PC-3 (cell line): Measurements from ENCODE around the gene CACNA1B. TPM values are rescaled to one million over a fixed set of nuclear protein-coding genes. Genes with fewer than 3 reads are reported as not detected.

Experiments
- ATAC-seq: fragments of 200-7000 bp; cut with Tn5 transposase; 2 replicates; pipeline ENCODE4 v1.9.1; 2020; ENCODE audit warnings: mild to moderate bottlenecking, moderate library complexity
- BruUV-seq: library from RNA; stranded (reverse); fragments of 400-500 nt; replicated peaks from 2 replicates; lab custom pipeline; 2021; lab: Mats Ljungman, UMichigan
- CTCF ChIA-PET: fragments of 300-600 bp; sonication (Branson Sonifier 250); formaldehyde crosslinking; loops from one replicate; lab custom pipeline; 2022; ENCODE audit warnings: antibody characterized with exemption; lab: Charles Lee
- POLR2A ChIA-PET: fragments of 300-600 bp; sonication (Branson Sonifier 250); formaldehyde crosslinking; loops from one replicate; lab custom pipeline; 2022; ENCODE audit warnings: antibody characterized with exemption; ENCODE audit not compliant: unreplicated experiment; lab: Charles Lee
- DNase-seq: peaks from one replicate; pipeline ENCODE4 v3.0.0-alpha.2; 2015
- H2AFZ ChIP-seq: fragments of 300-600 bp; sonication (generic); 2 replicates; pipeline ENCODE4 v1.6.0; 2016; ENCODE audit warnings: antibody characterized with exemption, low read length
- H3F3A ChIP-seq: fragments of 300-600 bp; sonication (generic); one replicate; pipeline ENCODE4 v1.6.0; 2017; ENCODE audit warnings: antibody characterized with exemption, low read length, control low read depth, mild to moderate bottlenecking; ENCODE audit not compliant: unreplicated experiment
- H3K27ac ChIP-seq: fragments of 300-600 bp; sonication (generic); 2 replicates; pipeline ENCODE4 v1.5.1; 2016; ENCODE audit warnings: mild to moderate bottlenecking, low read length
- H3K27me3 ChIP-seq: fragments of 300-600 bp; sonication (generic); 2 replicates; pipeline ENCODE4 v1.6.1; 2016; ENCODE audit warnings: low read length, mixed read lengths
- H3K36me3 ChIP-seq: fragments of 300-600 bp; sonication (generic); 2 replicates; pipeline ENCODE4 v1.6.1; 2016; ENCODE audit warnings: low read depth, mixed run types, low read length, mixed read lengths
- H3K4me1 ChIP-seq: fragments of 300-600 bp; sonication (generic); 2 replicates; pipeline ENCODE4 v1.5.1; 2016; ENCODE audit warnings: low read length; ENCODE audit not compliant: insufficient read depth
- H3K4me2 ChIP-seq: fragments of 300-600 bp; sonication (generic); 2 replicates; pipeline ENCODE4 v1.6.0; 2016; ENCODE audit warnings: low read length
- H3K4me3 ChIP-seq: fragments of 300-600 bp; sonication (generic); 2 replicates; pipeline ENCODE4 v1.5.1; 2016; ENCODE audit warnings: mild to moderate bottlenecking, low read length, mixed read lengths
- H3K79me2 ChIP-seq: fragments of 300-600 bp; sonication (generic); 2 replicates; pipeline ENCODE4 v1.6.1; 2017; ENCODE audit warnings: low read length, mixed read lengths
- H3K9ac ChIP-seq: fragments of 300-600 bp; sonication (generic); 2 replicates; pipeline ENCODE4 v1.6.0; 2016; ENCODE audit warnings: mild to moderate bottlenecking, low read length
- H3K9me2 ChIP-seq: fragments of 300-600 bp; sonication (generic); replicated peaks from 2 replicates; pipeline ENCODE4 v1.6.1; 2016; ENCODE audit warnings: mixed run types, low read length, mixed read lengths
- H3K9me3 ChIP-seq: fragments of 300-600 bp; sonication (generic); 2 replicates; pipeline ENCODE4 v1.6.1; 2016; ENCODE audit warnings: low read length, mixed read lengths
- H4K20me1 ChIP-seq: fragments of 300-600 bp; sonication (generic); 2 replicates; pipeline ENCODE4 v1.6.1; 2016; ENCODE audit warnings: low read length, mixed read lengths
- EZH2 ChIP-seq: fragments of 300-600 bp; sonication (generic); IDR thresholded peaks from one replicate; pipeline ENCODE4 v1.6.1; 2017; ENCODE audit warnings: antibody characterized with exemption, mild to moderate bottlenecking, low read length; ENCODE audit not compliant: unreplicated experiment
- EZH2phosphoT487 ChIP-seq: fragments of 300-600 bp; sonication (generic); IDR thresholded peaks from 2 replicates; pipeline ENCODE4 v1.6.1; 2018; ENCODE audit warnings: mild to moderate bottlenecking, antibody characterized with exemption, low read length, borderline replicate concordance
- intact Hi-C: fragments of 100-400 bp; cut with micrococcal nuclease; formaldehyde crosslinking; loops from 2 replicates; pipeline ENCODE4 v1.9.0; 2023
- total RNA-seq: library from RNA; depleted of rRNA; stranded (reverse); fragments of >200 nt; gene quantifications from 2 replicates; pipeline ENCODE4 v1.2.3, GENCODE V29; 2014
- TF ChIP-seq, protein P1 (sequence below): fragments of 300-600 bp; sonication (generic); conservative IDR thresholded peaks from 2 replicates; pipeline ENCODE4 v1.5.1; 2017; ENCODE audit warnings: antibody characterized with exemption, low read depth, mild to moderate bottlenecking, low read length

Gene CACNA1B
- total RNA-seq, 1 experiment from 2014 or later: not detected

GRCh38 chr9:137880160-137880975 is 2.8 kb downstream of the CACNA1B start:
- no peaks in the 10 kb centered on the region for H4K20me1 ChIP-seq
- no peak overlapping the region for H3K27ac ChIP-seq
- no peaks in the 10 kb centered on the region for H3K9me2 ChIP-seq
- H2AFZ ChIP-seq: no peak overlapping the region
- intact Hi-C loops: no loop called here
- no peaks in the 10 kb centered on the region for H3K27me3 ChIP-seq
- H3K9ac ChIP-seq: no peak overlapping the region
- H3K79me2 ChIP-seq: no peaks in the 10 kb centered on the region
- H3K4me2 ChIP-seq: no peak overlapping the region
- no peak for DNase-seq
- BruUV-seq: no TSS peak
- ChIA-PET POLR2A (no interaction called here), CTCF (no interaction called here)
- no peak for TF ChIP-seq EZH2phosphoT487
- TF ChIP-seq EZH2: no peak
- TF ChIP-seq, protein P1, sequence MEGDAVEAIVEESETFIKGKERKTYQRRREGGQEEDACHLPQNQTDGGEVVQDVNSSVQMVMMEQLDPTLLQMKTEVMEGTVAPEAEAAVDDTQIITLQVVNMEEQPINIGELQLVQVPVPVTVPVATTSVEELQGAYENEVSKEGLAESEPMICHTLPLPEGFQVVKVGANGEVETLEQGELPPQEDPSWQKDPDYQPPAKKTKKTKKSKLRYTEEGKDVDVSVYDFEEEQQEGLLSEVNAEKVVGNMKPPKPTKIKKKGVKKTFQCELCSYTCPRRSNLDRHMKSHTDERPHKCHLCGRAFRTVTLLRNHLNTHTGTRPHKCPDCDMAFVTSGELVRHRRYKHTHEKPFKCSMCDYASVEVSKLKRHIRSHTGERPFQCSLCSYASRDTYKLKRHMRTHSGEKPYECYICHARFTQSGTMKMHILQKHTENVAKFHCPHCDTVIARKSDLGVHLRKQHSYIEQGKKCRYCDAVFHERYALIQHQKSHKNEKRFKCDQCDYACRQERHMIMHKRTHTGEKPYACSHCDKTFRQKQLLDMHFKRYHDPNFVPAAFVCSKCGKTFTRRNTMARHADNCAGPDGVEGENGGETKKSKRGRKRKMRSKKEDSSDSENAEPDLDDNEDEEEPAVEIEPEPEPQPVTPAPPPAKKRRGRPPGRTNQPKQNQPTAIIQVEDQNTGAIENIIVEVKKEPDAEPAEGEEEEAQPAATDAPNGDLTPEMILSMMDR: no peak
- H3F3A ChIP-seq: no peaks in the 10 kb centered on the region
- H3K36me3 ChIP-seq: no peaks in the 10 kb centered on the region
- H3K4me3 ChIP-seq: no peak overlapping the region
- H3K9me3 ChIP-seq: no peaks in the 10 kb centered on the region
- ATAC-seq: no peak
- H3K4me1 ChIP-seq: no peaks in the 10 kb centered on the region

DNA sequence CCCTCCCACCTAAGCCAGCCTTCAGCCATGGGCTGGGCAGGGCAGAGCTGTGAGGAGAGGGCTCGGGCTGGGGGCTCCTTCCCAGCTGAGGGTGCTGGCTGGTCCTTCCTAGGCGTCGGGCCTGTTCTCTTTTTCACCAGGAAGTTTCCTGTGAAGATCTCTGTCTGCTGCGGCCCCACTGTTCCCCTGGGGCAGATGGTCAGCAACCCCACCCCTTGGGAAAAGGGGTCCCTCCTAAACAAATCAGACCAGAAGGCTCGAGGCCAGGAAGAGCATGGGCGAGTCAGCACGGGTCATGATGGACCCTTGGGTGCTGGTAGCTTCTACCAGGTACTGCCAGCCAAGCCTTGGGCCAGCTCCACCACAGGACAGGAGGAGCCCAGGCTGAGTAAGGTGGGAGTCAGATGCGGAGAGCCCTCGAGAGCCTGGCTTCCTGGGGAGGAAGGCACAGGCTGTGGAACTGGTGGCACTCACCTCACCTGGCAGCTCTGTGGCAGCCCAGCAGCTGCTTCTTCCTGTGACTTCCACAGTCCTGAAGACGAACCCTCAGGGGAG is 3.5 kb downstream of the CACNA1B start:
- CTCF ChIA-PET: no interaction called here
- intact Hi-C loops: no loop called here
- Histone ChIP-seq H3K9me2 (no peaks in the 10 kb centered on the region), H3K4me2 (no peak overlapping the region), H3K79me2 (no peaks in the 10 kb centered on the region), H3F3A (no peaks in the 10 kb centered on the region), H3K36me3 (no peaks in the 10 kb centered on the region), H3K27ac (no peak overlapping the region), H3K4me1 (no peaks in the 10 kb centered on the region), H3K9me3 (no peaks in the 10 kb centered on the region), H2AFZ (no peak overlapping the region), H3K9ac (no peak overlapping the region), H4K20me1 (no peaks in the 10 kb centered on the region), H3K4me3 (no peak overlapping the region), H3K27me3 (no peaks in the 10 kb centered on the region)
- BruUV-seq: no TSS peak
- DNase-seq: no peak
- no peak for TF ChIP-seq EZH2phosphoT487
- TF ChIP-seq, protein P1: no peak
- TF ChIP-seq EZH2: no peak
- no peak for ATAC-seq
- POLR2A ChIA-PET: no interaction called here
